ENCODE measurements around the gene MME.

MME gene

DNA sequence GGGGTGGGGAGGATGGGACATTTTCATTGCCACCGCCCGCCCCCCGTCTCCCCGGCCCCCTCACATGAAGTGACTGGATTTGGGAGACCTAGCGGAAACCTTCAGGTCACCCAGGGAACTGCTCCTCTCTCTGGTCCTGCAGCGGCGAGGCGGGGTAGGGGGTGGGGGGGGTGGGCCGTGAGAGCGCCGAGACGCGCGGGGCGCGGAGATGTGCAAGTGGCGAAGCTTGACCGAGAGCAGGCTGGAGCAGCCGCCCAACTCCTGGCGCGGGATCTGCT, 712 bp upstream of the MME start:
- Histone ChIP-seq H3K27me3 (ENCODE audit: low read depth, low read length) (no peaks in the 10 kb centered on the region), H3K9me3 (ENCODE audit: insufficient read depth, low read length) (no peaks in the 10 kb centered on the region), H3K9ac (ENCODE audit: low read length) (no peak overlapping the region), H3K79me2 (ENCODE audit: low read length) (no peaks in the 10 kb centered on the region), H4K20me1 (ENCODE audit: insufficient read depth, low read length) (no peaks in the 10 kb centered on the region), H2AFZ (ENCODE audit: low read depth, low read length) (no peak overlapping the region), H3K4me2 (ENCODE audit: low read length) (no peak overlapping the region), H3K36me3 (replicated peaks; ENCODE audit: low read depth, low read length) (no peaks in the 10 kb centered on the region), H3K27ac (ENCODE audit: low read length) (no peak overlapping the region), H3K4me1 (ENCODE audit: low read length) (peaks cover 2% of the 10 kb centered on the region; the same call in 1 of the 2 replicates), H3K4me3 (ENCODE audit: low read length) (no peak overlapping the region)
- TF ChIP-seq EZH2phosphoT487 (IDR thresholded peaks at IDR 0.05; ENCODE audit: low read depth): no peak
- TF ChIP-seq, protein P1, sequence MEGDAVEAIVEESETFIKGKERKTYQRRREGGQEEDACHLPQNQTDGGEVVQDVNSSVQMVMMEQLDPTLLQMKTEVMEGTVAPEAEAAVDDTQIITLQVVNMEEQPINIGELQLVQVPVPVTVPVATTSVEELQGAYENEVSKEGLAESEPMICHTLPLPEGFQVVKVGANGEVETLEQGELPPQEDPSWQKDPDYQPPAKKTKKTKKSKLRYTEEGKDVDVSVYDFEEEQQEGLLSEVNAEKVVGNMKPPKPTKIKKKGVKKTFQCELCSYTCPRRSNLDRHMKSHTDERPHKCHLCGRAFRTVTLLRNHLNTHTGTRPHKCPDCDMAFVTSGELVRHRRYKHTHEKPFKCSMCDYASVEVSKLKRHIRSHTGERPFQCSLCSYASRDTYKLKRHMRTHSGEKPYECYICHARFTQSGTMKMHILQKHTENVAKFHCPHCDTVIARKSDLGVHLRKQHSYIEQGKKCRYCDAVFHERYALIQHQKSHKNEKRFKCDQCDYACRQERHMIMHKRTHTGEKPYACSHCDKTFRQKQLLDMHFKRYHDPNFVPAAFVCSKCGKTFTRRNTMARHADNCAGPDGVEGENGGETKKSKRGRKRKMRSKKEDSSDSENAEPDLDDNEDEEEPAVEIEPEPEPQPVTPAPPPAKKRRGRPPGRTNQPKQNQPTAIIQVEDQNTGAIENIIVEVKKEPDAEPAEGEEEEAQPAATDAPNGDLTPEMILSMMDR (IDR thresholded peaks at IDR 0.05; ENCODE audit: low read depth, low read length): no peak

DNA sequence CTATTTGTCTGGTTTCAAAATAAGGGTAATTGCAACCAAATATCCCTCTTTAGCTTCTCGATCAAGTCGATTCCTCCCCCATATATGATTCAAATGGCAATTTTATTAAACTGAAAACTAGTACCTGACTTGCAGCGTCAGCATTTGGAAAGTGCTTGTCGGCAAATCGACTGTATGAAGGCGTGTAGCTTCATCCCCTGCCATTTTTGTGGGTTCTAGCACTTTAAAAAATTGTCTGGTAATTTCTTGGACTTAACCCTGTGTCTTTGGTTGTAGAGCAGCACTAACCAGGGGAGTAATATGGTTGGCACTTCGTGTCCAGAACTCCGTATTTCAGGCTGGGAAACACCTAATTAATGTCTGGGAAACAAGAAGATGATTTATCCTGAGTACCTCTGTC, 573 bp downstream of the MME start:
- H4K20me1 ChIP-seq (ENCODE audit: insufficient read depth, low read length): no peaks in the 10 kb centered on the region
- no peaks in the 10 kb centered on the region for H3K79me2 ChIP-seq (ENCODE audit: low read length)
- no peak overlapping the region for H3K27ac ChIP-seq (ENCODE audit: low read length)
- peak overlapping the region; percentile 69 for H2AFZ ChIP-seq (ENCODE audit: low read depth, low read length)
- peak overlapping the region; percentile 22; the same call in 1 of the 2 replicates for H3K9ac ChIP-seq (ENCODE audit: low read length)
- peak overlapping the region; percentile 63 for H3K4me2 ChIP-seq (ENCODE audit: low read length)
- TF ChIP-seq, protein P1 (IDR thresholded peaks at IDR 0.05; ENCODE audit: low read depth, low read length): no peak
- no peak for TF ChIP-seq EZH2phosphoT487 (IDR thresholded peaks at IDR 0.05; ENCODE audit: low read depth)
- H3K9me3 ChIP-seq (ENCODE audit: insufficient read depth, low read length): no peaks in the 10 kb centered on the region
- H3K27me3 ChIP-seq (ENCODE audit: low read depth, low read length): no peaks in the 10 kb centered on the region
- peak overlapping the region; percentile 65 for H3K4me3 ChIP-seq (ENCODE audit: low read length)
- no peaks in the 10 kb centered on the region for H3K36me3 ChIP-seq (replicated peaks; ENCODE audit: low read depth, low read length)
- peaks cover 2% of the 10 kb centered on the region; the same call in 1 of the 2 replicates for H3K4me1 ChIP-seq (ENCODE audit: low read length)

DNA sequence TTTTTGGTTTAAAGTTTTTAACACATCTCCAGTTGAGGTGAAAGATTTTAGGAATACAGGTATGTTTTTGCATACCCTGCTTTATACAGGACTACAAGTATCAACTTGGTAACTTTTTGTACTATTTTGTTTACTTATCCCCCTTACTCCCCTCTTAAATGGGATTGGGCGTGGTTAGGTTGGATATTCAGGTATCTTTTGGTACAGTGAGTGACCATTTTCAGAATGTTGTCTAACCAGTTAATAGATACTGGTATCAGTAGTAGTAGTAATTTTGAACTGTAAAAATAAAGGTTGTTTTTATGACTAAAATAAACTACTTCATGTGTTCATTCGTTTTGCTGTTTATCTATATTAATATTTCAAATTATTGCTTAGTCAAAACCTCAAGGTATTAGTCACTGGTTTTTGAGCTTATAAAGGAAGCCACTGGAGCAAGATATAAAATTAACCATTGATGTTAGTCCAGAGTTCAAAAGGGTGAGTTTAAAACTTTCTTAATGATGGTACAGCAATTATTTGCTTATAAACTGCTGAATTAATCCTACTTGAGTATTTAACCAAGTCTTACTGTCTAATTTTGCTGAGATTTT, 3.3 kb downstream of the MME start:
- Histone ChIP-seq H3K4me3 (ENCODE audit: low read length) (no peak overlapping the region), H3K9ac (ENCODE audit: low read length) (no peak overlapping the region), H3K36me3 (replicated peaks; ENCODE audit: low read depth, low read length) (no peaks in the 10 kb centered on the region), H3K9me3 (ENCODE audit: insufficient read depth, low read length) (no peaks in the 10 kb centered on the region), H3K79me2 (ENCODE audit: low read length) (no peaks in the 10 kb centered on the region), H2AFZ (ENCODE audit: low read depth, low read length) (no peak overlapping the region), H3K4me1 (ENCODE audit: low read length) (peaks cover 8% of the 10 kb centered on the region; the same call in 1 of the 2 replicates), H3K27ac (ENCODE audit: low read length) (no peak overlapping the region), H4K20me1 (ENCODE audit: insufficient read depth, low read length) (no peaks in the 10 kb centered on the region), H3K27me3 (ENCODE audit: low read depth, low read length) (no peaks in the 10 kb centered on the region), H3K4me2 (ENCODE audit: low read length) (no peak overlapping the region)
- no peak for TF ChIP-seq EZH2phosphoT487 (IDR thresholded peaks at IDR 0.05; ENCODE audit: low read depth)
- TF ChIP-seq, protein P1 (IDR thresholded peaks at IDR 0.05; ENCODE audit: low read depth, low read length): no peak

DNA sequence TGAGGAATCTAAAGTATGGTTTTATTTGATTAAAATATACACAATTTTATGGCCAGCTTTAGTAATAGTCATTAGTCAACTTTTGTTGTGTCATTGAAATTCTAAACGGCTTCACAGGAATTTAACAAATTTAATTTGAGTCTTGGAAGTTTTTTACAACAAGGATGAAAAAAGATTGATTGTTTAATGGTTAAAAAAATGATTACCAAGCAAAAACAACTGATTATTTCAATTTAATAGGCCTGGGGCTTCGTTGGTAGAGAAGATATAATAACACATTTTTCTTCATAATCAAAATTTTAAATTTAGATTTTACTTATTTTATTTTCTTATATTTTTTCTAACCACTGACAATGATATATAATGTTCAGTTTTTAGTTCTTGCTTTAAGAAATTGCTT, 4.4 kb downstream of the MME start:
- Histone ChIP-seq H2AFZ (ENCODE audit: low read depth, low read length) (no peak overlapping the region), H3K4me2 (ENCODE audit: low read length) (no peak overlapping the region), H3K27ac (ENCODE audit: low read length) (no peak overlapping the region), H3K4me1 (ENCODE audit: low read length) (peaks cover 8% of the 10 kb centered on the region; the same call in 1 of the 2 replicates), H3K79me2 (ENCODE audit: low read length) (no peaks in the 10 kb centered on the region), H3K27me3 (ENCODE audit: low read depth, low read length) (no peaks in the 10 kb centered on the region), H4K20me1 (ENCODE audit: insufficient read depth, low read length) (no peaks in the 10 kb centered on the region), H3K4me3 (ENCODE audit: low read length) (no peak overlapping the region), H3K9ac (ENCODE audit: low read length) (no peak overlapping the region), H3K36me3 (replicated peaks; ENCODE audit: low read depth, low read length) (no peaks in the 10 kb centered on the region), H3K9me3 (ENCODE audit: insufficient read depth, low read length) (no peaks in the 10 kb centered on the region)
- no peak for TF ChIP-seq EZH2phosphoT487 (IDR thresholded peaks at IDR 0.05; ENCODE audit: low read depth)
- TF ChIP-seq, protein P1 (IDR thresholded peaks at IDR 0.05; ENCODE audit: low read depth, low read length): no peak
